HepG2 (cell line): Measurements from ENCODE around the gene CUEDC2. TPM values are rescaled to one million over a fixed set of nuclear protein-coding genes. Genes with fewer than 3 reads are reported as not detected.

Experiments used
- AKAP8 ChIP-seq: sonication (generic); formaldehyde crosslinking; IDR thresholded peaks from 2 replicates; pipeline ENCODE4 v1.5.1; 2020; ENCODE audit warnings: mild to moderate bottlenecking, missing genetic modification reagents
- ATAD3A ChIP-seq: sonication (generic); formaldehyde crosslinking; IDR thresholded peaks from 2 replicates; pipeline ENCODE4 v1.4.0; 2020; ENCODE audit warnings: missing genetic modification reagents
- ETV6 ChIP-seq: sonication (generic); formaldehyde crosslinking; conservative IDR thresholded peaks from 2 replicates; pipeline ENCODE4 v1.4.0; 2020; ENCODE audit warnings: missing genetic modification reagents
- HNRNPLL ChIP-seq: fragments of 200-400 bp; formaldehyde crosslinking; IDR thresholded peaks from 2 replicates; pipeline ENCODE4 v1.6.1; 2017; ENCODE audit warnings: mild to moderate bottlenecking, low read depth, low read length; ENCODE audit not compliant: poor library complexity, severe bottlenecking
- MED1 ChIP-seq: sonication (generic); formaldehyde crosslinking; IDR thresholded peaks from 2 replicates; pipeline ENCODE4 v1.4.0; 2020; ENCODE audit warnings: missing genetic modification reagents
- NCOR1 ChIP-seq: fragments of 200-600 bp; sonication (generic); IDR thresholded peaks from 2 replicates; pipeline ENCODE4 v1.7.0; 2017; ENCODE audit warnings: antibody characterized with exemption, low read length, borderline replicate concordance
- POLR2AphosphoS2 ChIP-seq: IDR thresholded peaks from 2 replicates; pipeline ENCODE4 v1.6.1; 2011; ENCODE audit warnings: low read depth, low read length, improper control_type of control experiment
- REPIN1 ChIP-seq: sonication (generic); formaldehyde crosslinking; IDR thresholded peaks from 2 replicates; pipeline ENCODE4 v1.8.0; 2022; ENCODE audit warnings: missing genetic modification reagents, low read depth, mild to moderate bottlenecking, borderline replicate concordance
- U2AF1 ChIP-seq: fragments of 200-400 bp; formaldehyde crosslinking; optimal IDR thresholded peaks from 2 replicates; pipeline ENCODE3; 2017; ENCODE audit warnings: mild to moderate bottlenecking, low read depth, low read length
- YEATS4 ChIP-seq: sonication (generic); formaldehyde crosslinking; IDR thresholded peaks from 2 replicates; pipeline ENCODE4 v1.4.0; 2020; ENCODE audit warnings: missing genetic modification reagents, borderline replicate concordance
- ZNF263 ChIP-seq: sonication (generic); formaldehyde crosslinking; IDR thresholded peaks from 2 replicates; pipeline ENCODE4 v1.4.0; 2020; ENCODE audit warnings: missing genetic modification reagents
- ZNF382 ChIP-seq: sonication (generic); formaldehyde crosslinking; IDR thresholded peaks from 2 replicates; pipeline ENCODE4 v1.5.0; 2020; ENCODE audit warnings: missing genetic modification reagents, mild to moderate bottlenecking, borderline replicate concordance
- ZNF672 ChIP-seq: sonication (generic); formaldehyde crosslinking; IDR thresholded peaks from 2 replicates; pipeline ENCODE4 v1.8.1; 2022; ENCODE audit warnings: missing genetic modification reagents
- ZNF782 ChIP-seq: sonication (generic); formaldehyde crosslinking; IDR thresholded peaks from 2 replicates; pipeline ENCODE4 v1.4.0; 2020; ENCODE audit warnings: missing genetic modification reagents, mild to moderate bottlenecking, borderline replicate concordance
- ZNF850 ChIP-seq: sonication (generic); formaldehyde crosslinking; conservative IDR thresholded peaks from 2 replicates; pipeline ENCODE4 v1.9.0; 2021; ENCODE audit warnings: mild to moderate bottlenecking, missing genetic modification reagents
- polyA plus RNA-seq, 8 experiments: library from polyadenylated mRNA; depleted of rRNA in 3 of 8; stranded (reverse) in 7 of 8; unstranded in 1 of 8; fragments of >200 nt; fragmentation: Illumina TruSeq in 4 of 8; extraction: Trizol in 4 of 8; gene quantifications; 2 replicates each; pipeline versions ENCODE4 v1.2.1 to v1.2.3, GENCODE V29; 2011 to 2016; ENCODE audit warnings: low read depth in 4 of 8, missing spikeins in 1 of 8, mixed read lengths in 1 of 8; ENCODE audit not compliant: insufficient read depth in 1 of 8
- total RNA-seq, 5 experiments: library from RNA; depleted of rRNA; stranded (reverse); fragments of >200 nt; fragmentation: Illumina TruSeq; extraction: Trizol; gene quantifications; 2 replicates each; pipeline ENCODE4 v1.2.3, GENCODE V29; 2016; ENCODE audit warnings: low read depth in 1 of 5
- TF ChIP-seq, protein P1 (sequence below): sonication (generic); formaldehyde crosslinking; IDR thresholded peaks from 2 replicates; pipeline ENCODE4 v1.8.1; 2023; ENCODE audit warnings: mild to moderate bottlenecking, missing genetic modification reagents, borderline replicate concordance
- TF ChIP-seq, protein P2 (sequence below): sonication (generic); formaldehyde crosslinking; IDR thresholded peaks from 2 replicates; pipeline ENCODE4 v1.4.0; 2020; ENCODE audit warnings: mild to moderate bottlenecking, missing genetic modification reagents
- TF ChIP-seq, protein P3 (sequence below): IDR thresholded peaks from 2 replicates; pipeline ENCODE4 v1.4.0; 2020; ENCODE audit warnings: mild to moderate bottlenecking, missing genetic modification reagents
- TF ChIP-seq, protein P4 (sequence below): sonication (generic); formaldehyde crosslinking; IDR thresholded peaks from 2 replicates; pipeline ENCODE4 v1.9.0; 2021; ENCODE audit warnings: missing genetic modification reagents, borderline replicate concordance
- TF ChIP-seq, protein P5 (sequence below): sonication (generic); formaldehyde crosslinking; IDR thresholded peaks from 2 replicates; pipeline ENCODE4 v1.4.0; 2020; ENCODE audit warnings: missing genetic modification reagents, borderline replicate concordance

Gene CUEDC2
- total and polyA plus RNA-seq, 2 of the 13 experiments (the other 11 are each of a cell fraction or from before 2014, with no cell fraction given), result 13.1 to 18.4 TPM

DNA sequence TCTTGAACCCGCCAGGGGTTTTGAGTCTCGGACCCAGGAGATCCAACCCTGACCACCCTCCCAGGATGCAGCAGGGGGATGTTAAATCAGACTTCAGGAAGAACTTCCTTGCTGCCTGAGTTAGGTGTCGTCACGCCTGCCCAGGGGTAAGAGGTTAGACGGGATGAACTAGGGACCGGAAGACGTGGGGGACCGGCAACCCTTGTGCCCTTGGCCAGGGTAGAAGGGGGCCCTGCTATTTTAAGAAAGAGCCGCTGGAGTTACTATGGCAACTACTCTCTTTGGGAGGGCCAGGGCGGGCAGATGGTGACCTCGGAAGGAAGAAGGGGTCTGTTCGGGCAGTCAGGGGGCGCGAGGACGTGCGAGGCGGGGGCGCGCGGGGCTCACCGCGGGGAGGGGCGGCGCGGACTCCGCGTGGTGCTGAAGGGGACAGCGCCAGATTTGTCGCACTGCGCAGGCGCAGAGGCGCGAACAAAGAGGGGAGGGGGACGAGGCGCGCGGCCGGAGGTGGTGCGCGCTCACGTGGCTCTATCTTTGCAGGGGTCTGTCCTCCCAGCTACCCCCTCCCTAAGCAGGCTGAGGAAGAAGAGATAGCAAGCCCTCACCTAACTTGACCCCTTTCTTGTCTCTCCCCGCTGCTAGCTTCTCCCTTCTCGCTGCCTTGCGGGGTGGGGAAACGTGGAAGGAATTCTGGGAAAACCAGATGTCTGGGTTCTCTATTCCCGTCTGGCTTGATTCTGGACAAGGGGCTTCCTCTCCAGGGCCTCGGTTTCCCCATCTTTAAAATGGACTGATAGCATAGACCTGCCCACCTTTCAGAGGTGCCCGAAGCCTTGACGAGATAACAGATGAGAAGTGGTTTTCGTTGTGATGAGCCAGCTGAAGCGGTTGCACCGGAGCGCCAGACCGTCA, 12.8 kb downstream of the CUEDC2 start (continued):
- TF ChIP-seq, protein P1, sequence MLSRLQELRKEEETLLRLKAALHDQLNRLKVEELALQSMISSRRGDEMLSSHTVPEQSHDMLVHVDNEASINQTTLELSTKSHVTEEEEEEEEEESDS (CRISPR knock-in tag), result no peak
- TF ChIP-seq, protein P2, sequence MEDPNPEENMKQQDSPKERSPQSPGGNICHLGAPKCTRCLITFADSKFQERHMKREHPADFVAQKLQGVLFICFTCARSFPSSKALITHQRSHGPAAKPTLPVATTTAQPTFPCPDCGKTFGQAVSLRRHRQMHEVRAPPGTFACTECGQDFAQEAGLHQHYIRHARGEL (CRISPR knock-in tag), result 0 out of 2 replicates have a peak, but pooled peaks have one; percentile 62
- TF ChIP-seq, protein P3, sequence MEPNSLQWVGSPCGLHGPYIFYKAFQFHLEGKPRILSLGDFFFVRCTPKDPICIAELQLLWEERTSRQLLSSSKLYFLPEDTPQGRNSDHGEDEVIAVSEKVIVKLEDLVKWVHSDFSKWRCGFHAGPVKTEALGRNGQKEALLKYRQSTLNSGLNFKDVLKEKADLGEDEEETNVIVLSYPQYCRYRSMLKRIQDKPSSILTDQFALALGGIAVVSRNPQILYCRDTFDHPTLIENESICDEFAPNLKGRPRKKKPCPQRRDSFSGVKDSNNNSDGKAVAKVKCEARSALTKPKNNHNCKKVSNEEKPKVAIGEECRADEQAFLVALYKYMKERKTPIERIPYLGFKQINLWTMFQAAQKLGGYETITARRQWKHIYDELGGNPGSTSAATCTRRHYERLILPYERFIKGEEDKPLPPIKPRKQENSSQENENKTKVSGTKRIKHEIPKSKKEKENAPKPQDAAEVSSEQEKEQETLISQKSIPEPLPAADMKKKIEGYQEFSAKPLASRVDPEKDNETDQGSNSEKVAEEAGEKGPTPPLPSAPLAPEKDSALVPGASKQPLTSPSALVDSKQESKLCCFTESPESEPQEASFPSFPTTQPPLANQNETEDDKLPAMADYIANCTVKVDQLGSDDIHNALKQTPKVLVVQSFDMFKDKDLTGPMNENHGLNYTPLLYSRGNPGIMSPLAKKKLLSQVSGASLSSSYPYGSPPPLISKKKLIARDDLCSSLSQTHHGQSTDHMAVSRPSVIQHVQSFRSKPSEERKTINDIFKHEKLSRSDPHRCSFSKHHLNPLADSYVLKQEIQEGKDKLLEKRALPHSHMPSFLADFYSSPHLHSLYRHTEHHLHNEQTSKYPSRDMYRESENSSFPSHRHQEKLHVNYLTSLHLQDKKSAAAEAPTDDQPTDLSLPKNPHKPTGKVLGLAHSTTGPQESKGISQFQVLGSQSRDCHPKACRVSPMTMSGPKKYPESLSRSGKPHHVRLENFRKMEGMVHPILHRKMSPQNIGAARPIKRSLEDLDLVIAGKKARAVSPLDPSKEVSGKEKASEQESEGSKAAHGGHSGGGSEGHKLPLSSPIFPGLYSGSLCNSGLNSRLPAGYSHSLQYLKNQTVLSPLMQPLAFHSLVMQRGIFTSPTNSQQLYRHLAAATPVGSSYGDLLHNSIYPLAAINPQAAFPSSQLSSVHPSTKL, result no peak
- TF ChIP-seq ZNF382 (CRISPR knock-in tag) (no peak), MED1 (CRISPR knock-in tag) (0 out of 2 replicates have a peak, but pooled peaks have one; percentile 13), YEATS4 (CRISPR knock-in tag) (peak; percentile 69), ZNF782 (no peak), ETV6 (CRISPR knock-in tag) (no peak), POLR2AphosphoS2 (no peak), REPIN1 (peak; percentile 48; the same call in 1 of the 2 replicates), NCOR1 (no peak), HNRNPLL (no peak), ATAD3A (CRISPR knock-in tag) (no peak), U2AF1 (no peak), AKAP8 (peak; percentile 56; the same call in 1 of the 2 replicates), ZNF672 (CRISPR knock-in tag) (no peak), ZNF263 (peak; percentile 50), ZNF850 (CRISPR knock-in tag) (no peak)
- TF ChIP-seq, protein P4, sequence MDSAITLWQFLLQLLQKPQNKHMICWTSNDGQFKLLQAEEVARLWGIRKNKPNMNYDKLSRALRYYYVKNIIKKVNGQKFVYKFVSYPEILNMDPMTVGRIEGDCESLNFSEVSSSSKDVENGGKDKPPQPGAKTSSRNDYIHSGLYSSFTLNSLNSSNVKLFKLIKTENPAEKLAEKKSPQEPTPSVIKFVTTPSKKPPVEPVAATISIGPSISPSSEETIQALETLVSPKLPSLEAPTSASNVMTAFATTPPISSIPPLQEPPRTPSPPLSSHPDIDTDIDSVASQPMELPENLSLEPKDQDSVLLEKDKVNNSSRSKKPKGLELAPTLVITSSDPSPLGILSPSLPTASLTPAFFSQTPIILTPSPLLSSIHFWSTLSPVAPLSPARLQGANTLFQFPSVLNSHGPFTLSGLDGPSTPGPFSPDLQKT (CRISPR knock-in tag), result 0 out of 2 replicates have a peak, but pooled peaks have one; percentile 37
- TF ChIP-seq, protein P5, sequence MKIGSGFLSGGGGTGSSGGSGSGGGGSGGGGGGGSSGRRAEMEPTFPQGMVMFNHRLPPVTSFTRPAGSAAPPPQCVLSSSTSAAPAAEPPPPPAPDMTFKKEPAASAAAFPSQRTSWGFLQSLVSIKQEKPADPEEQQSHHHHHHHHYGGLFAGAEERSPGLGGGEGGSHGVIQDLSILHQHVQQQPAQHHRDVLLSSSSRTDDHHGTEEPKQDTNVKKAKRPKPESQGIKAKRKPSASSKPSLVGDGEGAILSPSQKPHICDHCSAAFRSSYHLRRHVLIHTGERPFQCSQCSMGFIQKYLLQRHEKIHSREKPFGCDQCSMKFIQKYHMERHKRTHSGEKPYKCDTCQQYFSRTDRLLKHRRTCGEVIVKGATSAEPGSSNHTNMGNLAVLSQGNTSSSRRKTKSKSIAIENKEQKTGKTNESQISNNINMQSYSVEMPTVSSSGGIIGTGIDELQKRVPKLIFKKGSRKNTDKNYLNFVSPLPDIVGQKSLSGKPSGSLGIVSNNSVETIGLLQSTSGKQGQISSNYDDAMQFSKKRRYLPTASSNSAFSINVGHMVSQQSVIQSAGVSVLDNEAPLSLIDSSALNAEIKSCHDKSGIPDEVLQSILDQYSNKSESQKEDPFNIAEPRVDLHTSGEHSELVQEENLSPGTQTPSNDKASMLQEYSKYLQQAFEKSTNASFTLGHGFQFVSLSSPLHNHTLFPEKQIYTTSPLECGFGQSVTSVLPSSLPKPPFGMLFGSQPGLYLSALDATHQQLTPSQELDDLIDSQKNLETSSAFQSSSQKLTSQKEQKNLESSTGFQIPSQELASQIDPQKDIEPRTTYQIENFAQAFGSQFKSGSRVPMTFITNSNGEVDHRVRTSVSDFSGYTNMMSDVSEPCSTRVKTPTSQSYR (CRISPR knock-in tag), result peak; percentile 15; the same call in 1 of the 2 replicates
